ENCODE data around the gene SMIM1.

SMIM1 gene

GRCh38 chr1:3733883-3734589 is 38.5 kb upstream of the SMIM1 start:
- no peak overlapping the region for H3K4me3 ChIP-seq (ENCODE audit: low read length)
- TF ChIP-seq CTCF (conservative IDR thresholded peaks at IDR 0.05; ENCODE audit: low read depth, low read length), result no peak
- no peak for DNase-seq (ENCODE audit: low read depth)

- TF ChIP-seq CTCF (conservative IDR thresholded peaks at IDR 0.05; ENCODE audit: low read depth, low read length), result no peak
- no peak overlapping the region for H3K4me3 ChIP-seq (ENCODE audit: low read length)
- DNase-seq (ENCODE audit: low read depth), result no peak
Measured at GRCh38 chr1:3734602-3735001, 37.9 kb upstream of the SMIM1 start.

DNA sequence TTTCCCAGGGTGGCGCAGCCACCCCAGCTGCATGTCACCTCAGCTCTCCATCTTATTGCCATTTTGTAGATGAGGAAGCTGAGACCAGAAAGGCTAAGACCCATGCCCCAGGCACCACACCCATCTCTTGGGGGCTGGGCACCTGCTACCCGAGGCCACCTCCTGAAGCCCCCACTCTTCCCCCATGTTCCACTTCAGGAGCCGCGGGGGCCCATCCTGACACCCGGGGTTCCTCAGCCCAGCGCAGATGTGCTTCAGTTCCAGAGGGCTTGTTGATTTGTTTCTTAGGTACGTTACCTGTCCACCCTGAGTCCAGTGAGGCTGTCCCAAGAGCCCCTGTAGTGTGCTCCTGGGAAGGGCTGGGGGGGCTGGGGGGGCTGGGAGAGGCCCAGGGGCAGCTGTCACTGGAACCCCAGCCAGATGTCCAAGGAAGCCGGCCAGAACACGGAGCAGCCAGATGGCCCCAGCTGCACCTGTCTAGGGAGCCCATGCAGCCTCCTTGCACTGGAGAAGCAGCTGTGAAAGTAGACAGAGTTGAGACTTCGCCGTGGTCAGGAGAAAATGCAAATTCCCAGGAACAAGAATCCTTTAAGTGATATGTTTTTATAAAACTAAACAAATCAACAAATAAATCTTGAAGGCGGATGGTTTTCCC is 37.4 kb upstream of the SMIM1 start:
- no peak overlapping the region for H3K4me3 ChIP-seq (ENCODE audit: low read length)
- no peak for TF ChIP-seq CTCF (conservative IDR thresholded peaks at IDR 0.05; ENCODE audit: low read depth, low read length)
- no peak for DNase-seq (ENCODE audit: low read depth)

DNA sequence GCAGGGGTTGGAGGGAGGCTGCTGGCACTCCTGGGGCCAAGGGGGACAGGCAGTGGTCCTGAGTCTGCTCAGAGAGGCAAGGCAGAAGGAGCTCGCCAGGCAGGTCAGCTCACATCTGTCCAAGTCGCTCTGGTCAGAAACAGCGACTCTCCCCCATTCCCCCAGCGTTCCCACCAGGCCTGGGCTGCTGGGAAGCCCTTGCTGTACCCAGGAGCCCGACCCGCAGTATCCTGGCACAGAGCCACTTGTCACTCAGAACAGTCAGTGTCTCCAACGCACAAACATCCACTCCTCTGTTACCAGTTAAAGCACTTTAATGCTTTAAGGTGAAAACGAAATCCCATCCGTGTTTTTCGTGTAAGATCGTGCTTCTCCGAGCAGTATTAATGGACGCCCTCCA is 36.9 kb upstream of the SMIM1 start:
- H3K4me3 ChIP-seq (ENCODE audit: low read length), result no peak overlapping the region
- DNase-seq (ENCODE audit: low read depth), result no peak
- no peak for TF ChIP-seq CTCF (conservative IDR thresholded peaks at IDR 0.05; ENCODE audit: low read depth, low read length)

DNA sequence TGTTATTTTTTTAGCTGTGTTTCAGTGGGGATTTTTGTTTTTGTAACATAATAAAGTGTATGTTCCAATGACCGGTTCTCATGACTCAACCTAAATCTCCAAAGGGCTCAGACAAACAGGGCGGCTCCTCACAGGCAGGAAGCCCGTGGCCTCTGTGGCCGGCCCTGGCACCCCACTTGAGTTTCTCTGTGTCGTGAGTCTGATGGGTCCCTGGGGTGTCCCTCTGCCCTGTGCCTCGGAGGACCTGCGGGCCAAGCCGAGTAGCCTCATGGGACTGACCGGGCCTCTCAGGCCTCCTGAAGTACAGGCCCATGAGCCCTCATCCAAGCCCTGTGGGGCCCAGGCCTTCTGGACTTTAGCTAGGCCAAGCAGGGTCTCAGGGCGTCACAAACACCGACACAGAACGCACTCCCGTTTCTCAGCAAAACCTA is 36.4 kb upstream of the SMIM1 start:
- no peak for DNase-seq (ENCODE audit: low read depth)
- no peak overlapping the region for H3K4me3 ChIP-seq (ENCODE audit: low read length)
- TF ChIP-seq CTCF (conservative IDR thresholded peaks at IDR 0.05; ENCODE audit: low read depth, low read length), result no peak

DNA sequence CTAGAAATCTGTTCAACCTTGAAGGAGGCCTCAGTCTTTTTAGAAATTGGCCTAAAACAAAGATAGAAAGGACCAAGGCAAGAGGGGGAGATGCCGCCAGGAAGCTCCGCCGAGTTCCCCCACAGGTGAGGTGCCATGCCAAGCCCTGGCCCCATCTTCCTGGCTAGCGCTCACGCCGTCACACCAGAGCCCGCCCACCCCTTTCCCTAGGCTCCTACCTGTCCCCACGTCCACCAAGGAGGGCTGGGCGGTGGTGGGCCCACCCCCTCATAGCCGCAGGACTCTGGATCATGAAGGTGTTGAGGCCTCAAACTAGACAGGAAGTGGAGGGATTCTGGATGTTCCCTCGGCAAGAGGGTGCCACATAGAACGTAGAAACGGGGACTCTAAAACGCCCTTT is 35.8 kb upstream of the SMIM1 start:
- TF ChIP-seq CTCF (conservative IDR thresholded peaks at IDR 0.05; ENCODE audit: low read depth, low read length), result no peak
- no peak for DNase-seq (ENCODE audit: low read depth)

GRCh38 chr1:3738943-3739342 is 33.6 kb upstream of the SMIM1 start:
- H3K4me3 ChIP-seq (ENCODE audit: low read length), result no peak overlapping the region
- TF ChIP-seq CTCF (conservative IDR thresholded peaks at IDR 0.05; ENCODE audit: low read depth, low read length), result no peak

More for the DNA sequence above, 35.8 kb upstream of the SMIM1 start:
- H3K4me3 ChIP-seq (ENCODE audit: low read length), result no peak overlapping the region

More at GRCh38 chr1:3738943-3739342, 33.6 kb upstream of the SMIM1 start:
- DNase-seq (ENCODE audit: low read depth), result no peak

Measured in retinal pigment epithelial cell (primary cell).